NCI-H2029 treated with DMSO at 0.1 percent for 48 hours (cell line): ENCODE results near the gene SUPT3H.
"Not testable (repeated sequence)": the region's sequence is repeated elsewhere in the genome, so short reads cannot be mapped to it uniquely, and the experiment has no call there.

Experiments
- DNase-seq: peaks from one replicate; lab custom pipeline; 2025; lab: John Stamatoyannopoulos, UW

Gene SUPT3H

GRCh38 chr6:45112711-45113110, 265.0 kb downstream of the SUPT3H start:
- no peak for DNase-seq

GRCh38 chr6:45109551-45109950, 268.2 kb downstream of the SUPT3H start:
- no peak for DNase-seq

- DNase-seq: no peak
Measured at GRCh38 chr6:45105170-45105820, 272.4 kb downstream of the SUPT3H start.

- no peak for DNase-seq
Measured at GRCh38 chr6:45104429-45104828, 273.3 kb downstream of the SUPT3H start.

GRCh38 chr6:45098256-45098655, 279.5 kb downstream of the SUPT3H start:
- DNase-seq: no peak

GRCh38 chr6:45094831-45095230, 282.9 kb downstream of the SUPT3H start:
- DNase-seq: no peak

GRCh38 chr6:45092135-45092534, 285.6 kb downstream of the SUPT3H start:
- DNase-seq: no peak

GRCh38 chr6:45086360-45087084, 291.2 kb downstream of the SUPT3H start:
- no peak for DNase-seq

GRCh38 chr6:45084257-45084656, 293.5 kb downstream of the SUPT3H start:
- no peak for DNase-seq

- DNase-seq: no peak
Measured at GRCh38 chr6:45082091-45082490, 295.6 kb downstream of the SUPT3H start.

- no peak for DNase-seq
Measured at GRCh38 chr6:45081634-45082033, 296.1 kb downstream of the SUPT3H start.

- no peak for DNase-seq
Measured at GRCh38 chr6:45078432-45078831, 299.3 kb downstream of the SUPT3H start.

- DNase-seq: no peak
Measured at GRCh38 chr6:45076217-45076930, 301.4 kb downstream of the SUPT3H start.

- DNase-seq: no peak
Measured at GRCh38 chr6:45075246-45075645, 302.5 kb downstream of the SUPT3H start.

GRCh38 chr6:45074439-45074838, 303.3 kb downstream of the SUPT3H start:
- DNase-seq: no peak

- no peak for DNase-seq
Measured at GRCh38 chr6:45073771-45074170, 304.0 kb downstream of the SUPT3H start.

GRCh38 chr6:45072673-45073072, 305.1 kb downstream of the SUPT3H start:
- no peak for DNase-seq

- DNase-seq: no peak
Measured at GRCh38 chr6:45072016-45072415, 305.7 kb downstream of the SUPT3H start.

- no peak for DNase-seq
Measured at GRCh38 chr6:45069091-45069490, 308.6 kb downstream of the SUPT3H start.

GRCh38 chr6:45067446-45067845, 310.3 kb downstream of the SUPT3H start:
- not testable (repeated sequence) for DNase-seq

GRCh38 chr6:45062659-45063058, 315.1 kb downstream of the SUPT3H start:
- DNase-seq: not testable (repeated sequence)

- no peak for DNase-seq
Measured at GRCh38 chr6:45057711-45058110, 320.0 kb downstream of the SUPT3H start.

GRCh38 chr6:45054610-45055009, 323.1 kb downstream of the SUPT3H start:
- no peak for DNase-seq
